Caco-2 (cell line): ENCODE results near the gene PADI4. TPM values are rescaled to one million over a fixed set of nuclear protein-coding genes. Genes with fewer than 3 reads are reported as not detected.

Experiments
- BruUV-seq: library from RNA; stranded (reverse); fragments of 400-500 nt; replicated peaks from 2 replicates; lab custom pipeline; 2021; lab: Mats Ljungman, UMichigan
- CTCF ChIA-PET: fragments of 300-600 bp; sonication (Branson Sonifier 250); formaldehyde crosslinking; loops from one replicate; lab custom pipeline; 2022; ENCODE audit warnings: antibody characterized with exemption; lab: Charles Lee
- POLR2A ChIA-PET: fragments of 300-600 bp; sonication (Branson Sonifier 250); formaldehyde crosslinking; loops from one replicate; lab custom pipeline; 2022; ENCODE audit warnings: antibody characterized with exemption; lab: Charles Lee
- DNase-seq, 2 experiments: peaks; one replicate each; pipeline versions ENCODE4 v3.0.0 to v3.0.0-alpha.2; 2020 to 2022
- H3K27me3 ChIP-seq: replicated peaks from 2 replicates; pipeline ENCODE4 v1.6.0; 2011; ENCODE audit warnings: low read length; ENCODE audit not compliant: control insufficient read depth, insufficient read depth
- H3K36me3 ChIP-seq: 2 replicates; pipeline ENCODE4 v1.5.1; 2011; ENCODE audit warnings: low read length; ENCODE audit not compliant: control insufficient read depth, insufficient read depth
- H3K4me1 ChIP-seq: fragments of 250-450 bp; sonication (Bioruptor Pico); 2 replicates; pipeline ENCODE4 v1.5.1; 2020; ENCODE audit warnings: mild to moderate bottlenecking
- H3K4me3 ChIP-seq: 2 replicates; pipeline ENCODE4 v1.5.1; 2011; ENCODE audit warnings: low read depth, mild to moderate bottlenecking, control low read depth, low read length
- H3K9me3 ChIP-seq: fragments of 250-450 bp; sonication (Bioruptor Pico); 2 replicates; pipeline ENCODE4 v1.5.1; 2020; ENCODE audit warnings: mild to moderate bottlenecking, moderate library complexity
- H3K27ac Mint-ChIP-seq: one replicate; pipeline ENCODE4 v1.8.0; 2022; ENCODE audit warnings: mixed read lengths; ENCODE audit not compliant: unreplicated experiment
- H3K27me3 Mint-ChIP-seq: one replicate; pipeline ENCODE4 v1.8.0; 2022; ENCODE audit warnings: mixed read lengths; ENCODE audit not compliant: insufficient read depth, unreplicated experiment
- H3K36me3 Mint-ChIP-seq: one replicate; pipeline ENCODE4 v1.8.0; 2022; ENCODE audit warnings: mild to moderate bottlenecking, mixed read lengths; ENCODE audit not compliant: insufficient read depth, unreplicated experiment
- H3K4me1 Mint-ChIP-seq: one replicate; pipeline ENCODE4 v1.8.0; 2022; ENCODE audit warnings: low read depth, mixed read lengths; ENCODE audit not compliant: unreplicated experiment
- H3K4me3 Mint-ChIP-seq: one replicate; pipeline ENCODE4 v1.8.0; 2022; ENCODE audit warnings: mild to moderate bottlenecking, moderate library complexity, mixed read lengths; ENCODE audit not compliant: unreplicated experiment
- H3K9me3 Mint-ChIP-seq: one replicate; pipeline ENCODE4 v1.8.0; 2022; ENCODE audit warnings: mixed read lengths; ENCODE audit not compliant: unreplicated experiment
- CTCF ChIP-seq, 2 experiments: fragments of 200-600 bp in 1 of 2; IDR thresholded peaks; 1 replicate in 1 of 2; 2 replicates in 1 of 2; pipeline versions ENCODE4 v1.5.1 to v1.8.0; 2011 to 2022; ENCODE audit warnings: antibody characterized with exemption in 1 of 2, control low read depth in 1 of 2, inconsistent platforms in 1 of 2, low read depth in 1 of 2, low read length in 1 of 2, mild to moderate bottlenecking in 1 of 2, moderate library complexity in 1 of 2; ENCODE audit not compliant: insufficient read depth in 1 of 2, severe bottlenecking in 1 of 2, unreplicated experiment in 1 of 2
- intact Hi-C: fragments of 100-400 bp; cut with micrococcal nuclease; formaldehyde crosslinking; loops from one replicate; pipeline ENCODE4 v1.10.0; 2022; ENCODE audit not compliant: unreplicated experiment
- total RNA-seq: library from RNA; stranded (reverse); gene quantifications from 2 replicates; pipeline ENCODE4 v1.2.3, GENCODE V29; 2022

Gene PADI4
- total RNA-seq, 1 experiment from 2014 or later = not detected

GRCh38 chr1:17310068-17310640 is 2.2 kb downstream of the PADI4 start:
- no peak for DNase-seq
- peaks cover 3% of the 10 kb centered on the region for H3K27me3 Mint-ChIP-seq
- no peak overlapping the region for H3K27ac Mint-ChIP-seq
- POLR2A ChIA-PET = no interaction called here
- no peaks in the 10 kb centered on the region for H3K9me3 Mint-ChIP-seq
- TF ChIP-seq CTCF (IDR thresholded peaks at IDR 0.05; ENCODE audit: insufficient read depth in 1 of 2, low read depth in 1 of 2, low read length in 1 of 2, severe bottlenecking in 1 of 2, unreplicated experiment in 1 of 2) = no peak
- H3K4me3 Mint-ChIP-seq = no peak overlapping the region
- no TSS peak for BruUV-seq
- CTCF ChIA-PET = no interaction called here
- H3K36me3 Mint-ChIP-seq = no peaks in the 10 kb centered on the region
- Histone ChIP-seq H3K36me3 (no peaks in the 10 kb centered on the region), H3K9me3 (no peaks in the 10 kb centered on the region), H3K27me3 (no peaks in the 10 kb centered on the region), H3K4me3 (no peak overlapping the region), H3K4me1 (no peaks in the 10 kb centered on the region)
- intact Hi-C loops = no loop called here
- peaks cover 5% of the 10 kb centered on the region for H3K4me1 Mint-ChIP-seq

DNA sequence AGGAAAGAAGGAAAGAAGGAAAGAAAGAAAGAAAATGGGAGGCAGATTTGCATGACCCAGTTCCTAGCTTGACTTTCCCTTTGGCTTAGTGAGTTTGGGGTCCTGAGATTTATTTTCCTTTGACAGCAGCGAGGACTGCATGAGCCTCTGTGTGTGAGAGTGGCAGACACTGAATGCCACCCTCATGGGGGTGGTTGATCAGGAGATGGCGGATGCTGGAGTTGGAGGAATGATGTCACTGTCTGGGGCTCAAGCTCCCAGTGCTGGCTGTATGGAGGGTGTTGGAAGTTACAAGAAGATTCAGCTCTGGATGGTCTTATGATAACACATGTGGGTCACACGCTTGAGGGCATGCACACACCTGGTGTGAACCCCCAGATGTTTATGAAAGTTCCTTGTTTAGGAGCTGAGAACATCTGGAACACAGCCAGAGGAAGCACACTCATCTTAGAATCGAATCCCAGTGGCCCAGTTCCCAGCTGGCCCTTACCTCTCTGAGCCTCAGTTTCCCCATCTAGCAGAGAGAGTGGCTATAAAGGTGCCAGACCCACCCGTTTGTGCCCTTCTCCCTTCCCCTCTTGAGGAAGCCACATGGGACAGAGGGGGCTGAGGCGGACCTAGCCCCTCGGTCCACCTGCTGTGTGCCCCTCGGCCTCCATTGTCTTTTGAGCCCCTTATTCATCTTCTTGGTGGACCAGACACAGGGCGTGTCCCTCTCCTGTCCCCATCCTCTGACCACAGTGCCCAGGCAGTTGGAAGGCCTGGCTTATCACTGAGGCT is 5.7 kb downstream of the PADI4 start:
- POLR2A ChIA-PET = no interaction called here
- H3K4me1 Mint-ChIP-seq = peaks cover 5% of the 10 kb centered on the region
- Histone ChIP-seq H3K9me3 (no peaks in the 10 kb centered on the region), H3K36me3 (no peaks in the 10 kb centered on the region), H3K4me3 (no peak overlapping the region), H3K27me3 (no peaks in the 10 kb centered on the region), H3K4me1 (no peaks in the 10 kb centered on the region)
- intact Hi-C loops = no loop called here
- BruUV-seq = no TSS peak
- no peaks in the 10 kb centered on the region for H3K36me3 Mint-ChIP-seq
- no peak overlapping the region for H3K27ac Mint-ChIP-seq
- CTCF ChIA-PET = no interaction called here
- no peak for TF ChIP-seq CTCF (IDR thresholded peaks at IDR 0.05; ENCODE audit: insufficient read depth in 1 of 2, low read depth in 1 of 2, low read length in 1 of 2, severe bottlenecking in 1 of 2, unreplicated experiment in 1 of 2)
- H3K9me3 Mint-ChIP-seq = no peaks in the 10 kb centered on the region
- H3K27me3 Mint-ChIP-seq = no peaks in the 10 kb centered on the region
- no peak for DNase-seq
- H3K4me3 Mint-ChIP-seq = no peak overlapping the region

GRCh38 chr1:17314491-17314971 is 6.5 kb downstream of the PADI4 start:
- Mint-ChIP-seq H3K4me3 (no peak overlapping the region), H3K27me3 (no peaks in the 10 kb centered on the region)
- POLR2A ChIA-PET = no interaction called here

More at GRCh38 chr1:17314491-17314971, 6.5 kb downstream of the PADI4 start:
- intact Hi-C loops = no loop called here
- H3K9me3 Mint-ChIP-seq = no peaks in the 10 kb centered on the region
- no peak for DNase-seq
- H3K4me1 ChIP-seq = no peaks in the 10 kb centered on the region
- no peak overlapping the region for H3K27ac Mint-ChIP-seq
- H3K4me1 Mint-ChIP-seq = peaks cover 5% of the 10 kb centered on the region
- H3K36me3 Mint-ChIP-seq = no peaks in the 10 kb centered on the region
- BruUV-seq = no TSS peak
- no peak for TF ChIP-seq CTCF (IDR thresholded peaks at IDR 0.05; ENCODE audit: insufficient read depth in 1 of 2, low read depth in 1 of 2, low read length in 1 of 2, severe bottlenecking in 1 of 2, unreplicated experiment in 1 of 2)
- no peaks in the 10 kb centered on the region for H3K27me3 ChIP-seq
- no peak overlapping the region for H3K4me3 ChIP-seq
- no peaks in the 10 kb centered on the region for H3K9me3 ChIP-seq
- no peaks in the 10 kb centered on the region for H3K36me3 ChIP-seq
- CTCF ChIA-PET = no interaction called here
